Neuronal stem cell (in vitro differentiated cells): ENCODE results near the gene TEX26.

ENCODE experiments used
- DNase-seq: peaks from one replicate; pipeline ENCODE4 v3.0.0-alpha.2; 2013; ENCODE audit warnings: low spot score
- H2AFZ ChIP-seq: one replicate; pipeline ENCODE4 v1.6.1; 2013; ENCODE audit warnings: mild to moderate bottlenecking, low read length, inconsistent platforms
- H2AK5ac ChIP-seq: 2 replicates; pipeline ENCODE4 v1.6.1; 2013; ENCODE audit warnings: low read depth, mild to moderate bottlenecking, inconsistent platforms, low read length, moderate library complexity, mixed read lengths
- H2BK120ac ChIP-seq: 2 replicates; pipeline ENCODE4 v1.6.1; 2013; ENCODE audit warnings: low read depth, mild to moderate bottlenecking, inconsistent platforms, low read length, moderate library complexity, mixed read lengths
- H2BK12ac ChIP-seq: one replicate; pipeline ENCODE4 v1.6.1; 2013; ENCODE audit warnings: low read length, inconsistent platforms
- H2BK15ac ChIP-seq: 2 replicates; pipeline ENCODE4 v1.6.1; 2013; ENCODE audit warnings: mild to moderate bottlenecking, low read length, inconsistent platforms, mixed read lengths
- H2BK5ac ChIP-seq: one replicate; pipeline ENCODE4 v1.6.1; 2013; ENCODE audit warnings: inconsistent platforms, mild to moderate bottlenecking, low read length, moderate library complexity
- H3K14ac ChIP-seq: one replicate; pipeline ENCODE4 v1.6.1; 2013; ENCODE audit warnings: low read length, inconsistent platforms
- H3K18ac ChIP-seq: 2 replicates; pipeline ENCODE4 v1.6.1; 2013; ENCODE audit warnings: low read length, inconsistent platforms
- H3K23ac ChIP-seq: 2 replicates; pipeline ENCODE4 v1.6.1; 2013; ENCODE audit warnings: low read depth, mild to moderate bottlenecking, mixed read lengths, low read length, inconsistent platforms; ENCODE audit not compliant: poor library complexity
- H3K27ac ChIP-seq: replicated peaks from 3 replicates; pipeline ENCODE4 v1.5.1; 2013; ENCODE audit warnings: low read length, inconsistent platforms
- H3K27me3 ChIP-seq, 3 experiments: 2 replicates each; pipeline ENCODE4 v1.6.1; 2013; ENCODE audit warnings: low read length in 3 of 3, mild to moderate bottlenecking in 2 of 3, inconsistent platforms in 1 of 3, low read depth in 1 of 3, mixed read lengths in 1 of 3, moderate library complexity in 1 of 3; ENCODE audit not compliant: control insufficient read depth in 3 of 3, insufficient read depth in 3 of 3
- H3K36me3 ChIP-seq, 2 donors: replicated peaks in 1 of 2; 2 replicates each; pipeline ENCODE4 v1.6.1; 2013; ENCODE audit warnings: low read length in 2 of 2; ENCODE audit not compliant: control insufficient read depth in 2 of 2, insufficient read depth in 2 of 2
- H3K4ac ChIP-seq: 2 replicates; pipeline ENCODE4 v1.6.1; 2013; ENCODE audit warnings: inconsistent platforms, mild to moderate bottlenecking, low read length, moderate library complexity
- H3K4me1 ChIP-seq, 2 donors: 1 replicate in 1 of 2; 2 replicates in 1 of 2; pipeline ENCODE4 v1.6.1; 2013; ENCODE audit warnings: low read length in 2 of 2, low read depth in 1 of 2; ENCODE audit not compliant: control insufficient read depth in 2 of 2, insufficient read depth in 1 of 2
- H3K4me2 ChIP-seq: one replicate; pipeline ENCODE4 v1.6.1; 2013; ENCODE audit warnings: mild to moderate bottlenecking, low read length, inconsistent platforms; ENCODE audit not compliant: insufficient read depth, poor library complexity, severe bottlenecking
- H3K4me3 ChIP-seq, 2 donors: 2 replicates each; pipeline ENCODE4 v1.5.1; 2013; ENCODE audit warnings: low read length in 2 of 2, mild to moderate bottlenecking in 2 of 2, inconsistent platforms in 1 of 2, moderate library complexity in 1 of 2
- H3K79me1 ChIP-seq: one replicate; pipeline ENCODE4 v1.6.1; 2013; ENCODE audit warnings: low read depth, mild to moderate bottlenecking, inconsistent platforms, low read length, moderate library complexity
- H3K9ac ChIP-seq: one replicate; pipeline ENCODE4 v1.6.1; 2013; ENCODE audit warnings: mild to moderate bottlenecking, low read depth, low read length, inconsistent platforms; ENCODE audit not compliant: poor library complexity
- H3K9me3 ChIP-seq, 2 donors: replicated peaks in 1 of 2; 2 replicates each; pipeline versions ENCODE3 to v1.6.1; 2013; ENCODE audit warnings: low read length in 2 of 2, mild to moderate bottlenecking in 2 of 2, inconsistent platforms in 1 of 2, low read depth in 1 of 2, mixed read lengths in 1 of 2, moderate library complexity in 1 of 2; ENCODE audit not compliant: control insufficient read depth in 2 of 2, insufficient read depth in 1 of 2
- H4K8ac ChIP-seq: one replicate; pipeline ENCODE4 v1.6.1; 2013; ENCODE audit warnings: low read depth, mild to moderate bottlenecking, inconsistent platforms, low read length, moderate library complexity
- H4K91ac ChIP-seq: one replicate; pipeline ENCODE4 v1.6.1; 2013; ENCODE audit warnings: low read length, low read depth, mild to moderate bottlenecking, inconsistent platforms; ENCODE audit not compliant: poor library complexity
- WGBS, 2 donors: extraction: QIAGEN DNeasy Blood & Tissue Kit; methylation state at CpG; one replicate each; pipeline ENCODE4 v1.1.7; 2013; ENCODE audit warnings: missing lambda C conversion rate in 2 of 2, mixed read lengths in 1 of 2; ENCODE audit not compliant: insufficient read length in 2 of 2, insufficient replicate concordance in 1 of 2; ENCODE audit errors: extremely low coverage in 2 of 2; 5-methylcytosine and 5-hydroxymethylcytosine counted together

The TEX26 gene

DNA sequence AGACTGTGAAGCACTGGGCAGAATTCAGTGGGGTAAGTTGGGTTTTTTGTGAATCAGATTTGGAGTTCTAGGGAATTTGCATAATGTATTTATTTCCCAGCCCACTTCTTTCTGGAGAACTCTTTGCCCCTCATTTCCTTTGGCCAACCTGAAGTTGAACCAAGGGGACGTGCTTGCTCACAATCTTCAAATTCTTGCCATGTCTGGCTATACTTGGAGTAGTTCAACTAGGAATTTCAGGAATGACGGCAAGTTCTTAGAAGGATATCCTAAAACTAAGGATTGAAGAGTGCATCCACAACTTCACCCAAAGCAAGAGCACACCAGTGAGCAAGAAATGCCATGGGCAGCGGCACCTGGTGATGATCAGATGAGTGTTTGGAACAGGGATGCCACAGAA is 88.5 kb downstream of the TEX26 start:
- no peak overlapping the region for H3K14ac ChIP-seq
- no peaks in the 10 kb centered on the region for H3K79me1 ChIP-seq
- no peak overlapping the region for H3K23ac ChIP-seq
- H3K4me3 ChIP-seq = no peak overlapping the region
- H3K18ac ChIP-seq = no peak overlapping the region
- no peak overlapping the region for H2BK5ac ChIP-seq
- H2BK120ac ChIP-seq = no peak overlapping the region
- WGBS, 2 donors = no CpG with 5 or more reads among the region's 3 CpGs
- H4K8ac ChIP-seq = no peak overlapping the region
- no peaks in the 10 kb centered on the region for H3K9me3 ChIP-seq
- H3K36me3 ChIP-seq = no peaks in the 10 kb centered on the region
- H2AK5ac ChIP-seq = no peak overlapping the region
- no peak overlapping the region for H4K91ac ChIP-seq
- no peaks in the 10 kb centered on the region for H3K4me1 ChIP-seq
- H2BK15ac ChIP-seq = no peak overlapping the region
- no peaks in the 10 kb centered on the region for H3K27me3 ChIP-seq
- no peak overlapping the region for H2AFZ ChIP-seq
- no peak for DNase-seq
- H3K4me2 ChIP-seq = no peak overlapping the region
- H3K4ac ChIP-seq = no peak overlapping the region
- H3K27ac ChIP-seq = no peak overlapping the region
- no peak overlapping the region for H2BK12ac ChIP-seq
- H3K9ac ChIP-seq = no peak overlapping the region

DNA sequence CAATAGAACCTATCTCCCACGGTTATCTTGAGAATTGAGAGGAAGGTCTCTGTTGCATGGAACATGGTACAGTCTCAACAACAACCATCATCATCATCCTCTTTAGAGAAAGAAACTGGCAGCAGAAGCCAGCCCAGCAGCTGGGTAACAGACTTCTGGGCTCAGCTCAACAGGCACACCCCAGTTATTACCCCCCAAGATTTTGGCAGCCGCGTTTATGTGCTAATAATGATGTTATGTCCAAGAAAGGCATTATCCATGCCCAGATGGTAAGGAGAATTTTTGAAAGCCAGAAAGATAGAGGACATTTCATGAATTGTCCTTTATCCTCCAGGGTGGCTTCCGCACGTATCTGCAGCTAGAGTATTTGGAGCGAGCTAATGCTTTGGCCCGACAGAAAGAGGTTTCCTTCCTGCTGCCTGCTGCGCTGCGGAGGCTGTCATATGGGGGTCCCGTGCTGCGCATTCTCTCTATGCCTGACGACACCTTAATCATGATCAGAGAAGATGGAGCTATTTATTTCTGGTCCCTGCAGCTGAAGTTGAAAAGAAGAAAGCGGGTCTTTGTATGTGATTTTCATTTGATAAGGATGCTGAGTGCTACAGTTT is 89.9 kb downstream of the TEX26 start:
- no peak overlapping the region for H2BK12ac ChIP-seq
- no peak overlapping the region for H4K91ac ChIP-seq
- no peak overlapping the region for H3K4me2 ChIP-seq
- H3K23ac ChIP-seq = no peak overlapping the region
- no peaks in the 10 kb centered on the region for H3K9me3 ChIP-seq
- no peak overlapping the region for H2BK5ac ChIP-seq
- no peaks in the 10 kb centered on the region for H3K79me1 ChIP-seq
- H3K14ac ChIP-seq = no peak overlapping the region
- H3K4me1 ChIP-seq = no peaks in the 10 kb centered on the region
- no peak overlapping the region for H4K8ac ChIP-seq
- WGBS, 2 donors = no CpG with 5 or more reads among the region's 13 CpGs
- no peaks in the 10 kb centered on the region for H3K27me3 ChIP-seq
- H3K18ac ChIP-seq = no peak overlapping the region
- H2BK120ac ChIP-seq = no peak overlapping the region
- no peak overlapping the region for H2AK5ac ChIP-seq
- no peak overlapping the region for H3K4me3 ChIP-seq
- no peak overlapping the region for H2AFZ ChIP-seq
- H2BK15ac ChIP-seq = no peak overlapping the region
- no peak overlapping the region for H3K9ac ChIP-seq
- H3K27ac ChIP-seq = no peak overlapping the region
- no peak overlapping the region for H3K4ac ChIP-seq
- DNase-seq = no peak
- no peaks in the 10 kb centered on the region for H3K36me3 ChIP-seq

DNA sequence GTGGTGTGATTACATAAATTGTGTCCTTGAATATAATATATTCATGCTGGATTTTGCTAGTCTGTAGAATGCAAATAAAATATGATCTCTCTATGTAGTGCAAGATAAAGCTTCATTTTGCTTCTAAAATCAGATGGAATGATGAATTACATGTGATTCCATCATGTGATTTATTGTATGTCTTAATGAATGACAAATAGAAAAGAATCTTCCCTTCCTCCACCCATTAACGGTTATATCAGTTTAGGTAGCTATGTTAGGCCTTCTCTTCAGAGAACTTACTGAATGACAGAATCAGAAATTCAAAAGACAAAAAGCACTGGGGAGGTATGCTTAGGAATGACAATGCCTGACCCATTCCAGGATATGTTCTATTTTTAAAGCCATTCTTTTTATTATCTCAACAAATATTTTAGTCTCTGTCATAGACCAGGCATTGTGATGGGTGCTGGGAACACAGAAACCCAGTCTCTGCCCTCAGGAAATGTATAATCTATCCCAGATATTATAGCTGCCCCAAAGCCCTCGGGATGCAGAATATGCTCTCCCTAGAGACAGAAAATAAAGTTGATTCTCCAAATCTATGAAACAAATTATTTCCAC is 90.6 kb downstream of the TEX26 start:
- H3K79me1 ChIP-seq = no peaks in the 10 kb centered on the region
- H3K9ac ChIP-seq = no peak overlapping the region
- no CpG with 5 or more reads among the region's 2 CpGs for WGBS, 2 donors
- H3K36me3 ChIP-seq = no peaks in the 10 kb centered on the region
- H3K4ac ChIP-seq = no peak overlapping the region
- no peak overlapping the region for H2BK12ac ChIP-seq
- H3K9me3 ChIP-seq = no peaks in the 10 kb centered on the region
- H3K27me3 ChIP-seq = no peaks in the 10 kb centered on the region
- no peak overlapping the region for H3K18ac ChIP-seq
- H2BK5ac ChIP-seq = no peak overlapping the region
- H2BK120ac ChIP-seq = no peak overlapping the region
- H3K4me2 ChIP-seq = no peak overlapping the region
- H4K91ac ChIP-seq = no peak overlapping the region
- no peak overlapping the region for H4K8ac ChIP-seq
- no peak overlapping the region for H3K27ac ChIP-seq
- H3K4me1 ChIP-seq = no peaks in the 10 kb centered on the region
- H2BK15ac ChIP-seq = no peak overlapping the region
- no peak overlapping the region for H2AK5ac ChIP-seq
- no peak for DNase-seq
- H3K14ac ChIP-seq = no peak overlapping the region
- H2AFZ ChIP-seq = no peak overlapping the region
- H3K23ac ChIP-seq = no peak overlapping the region
- H3K4me3 ChIP-seq = no peak overlapping the region
